Neural progenitor cell (in vitro differentiated cells): ENCODE results near the gene PREP. TPM values are rescaled to one million over a fixed set of nuclear protein-coding genes. Genes with fewer than 3 reads are reported as not detected.

Source experiments
- DNase-seq: peaks from one replicate; pipeline ENCODE4 v3.0.0-alpha.2; 2016; ENCODE audit warnings: low spot score
- H2AFZ ChIP-seq: fragments of 200-600 bp; sonication (generic); replicated peaks from 2 replicates; pipeline ENCODE4 v1.6.1; 2016; ENCODE audit warnings: antibody characterized with exemption
- H3F3A ChIP-seq: fragments of 200-600 bp; sonication (generic); 2 replicates; pipeline ENCODE4 v1.6.1; 2016; ENCODE audit warnings: antibody characterized with exemption, low read depth
- H3K27ac ChIP-seq: fragments of 200-600 bp; sonication (generic); 2 replicates; pipeline ENCODE4 v1.5.1; 2016; ENCODE audit warnings: mild to moderate bottlenecking
- H3K27me3 ChIP-seq: fragments of 200-600 bp; sonication (generic); 2 replicates; pipeline ENCODE4 v1.6.1; 2016; ENCODE audit warnings: mild to moderate bottlenecking, moderate library complexity
- H3K36me3 ChIP-seq: fragments of 200-600 bp; sonication (generic); 2 replicates; pipeline ENCODE4 v1.5.1; 2016
- H3K4me1 ChIP-seq: fragments of 200-600 bp; sonication (generic); 2 replicates; pipeline ENCODE4 v1.6.1; 2016; ENCODE audit warnings: mixed run types
- H3K4me2 ChIP-seq: fragments of 200-600 bp; sonication (generic); 2 replicates; pipeline ENCODE4 v1.6.1; 2016
- H3K4me3 ChIP-seq: fragments of 200-600 bp; sonication (generic); 2 replicates; pipeline ENCODE4 v1.5.1; 2016
- H3K79me2 ChIP-seq: fragments of 200-600 bp; sonication (generic); 2 replicates; pipeline ENCODE4 v1.6.1; 2016; ENCODE audit warnings: low read depth
- H3K9ac ChIP-seq: fragments of 200-600 bp; sonication (generic); 2 replicates; pipeline ENCODE4 v1.6.1; 2016
- H3K9me3 ChIP-seq: fragments of 200-600 bp; sonication (generic); 2 replicates; pipeline ENCODE4 v1.5.1; 2016; ENCODE audit warnings: low read depth
- H4K20me1 ChIP-seq: fragments of 200-600 bp; sonication (generic); 2 replicates; pipeline ENCODE4 v1.6.1; 2016; ENCODE audit warnings: low read depth
- H3K27ac Mint-ChIP-seq: 3 replicates; pipeline ENCODE4 v1.8.0; 2021; ENCODE audit warnings: mixed read lengths
- H3K27me3 Mint-ChIP-seq: 2 replicates; pipeline ENCODE4 v1.8.0; 2022; ENCODE audit warnings: low read depth, mild to moderate bottlenecking, inconsistent platforms, moderate library complexity, mixed read lengths; ENCODE audit not compliant: insufficient read depth
- H3K36me3 Mint-ChIP-seq: 3 replicates; pipeline ENCODE4 v1.8.0; 2021; ENCODE audit warnings: mixed read lengths
- H3K4me1 Mint-ChIP-seq: 3 replicates; pipeline ENCODE4 v1.8.0; 2021; ENCODE audit warnings: mixed read lengths
- H3K4me3 Mint-ChIP-seq: 3 replicates; pipeline ENCODE4 v1.8.0; 2021; ENCODE audit warnings: mild to moderate bottlenecking, moderate library complexity, mixed read lengths
- H3K9me3 Mint-ChIP-seq: 3 replicates; pipeline ENCODE4 v1.8.0; 2020; ENCODE audit warnings: mixed read lengths
- EZH2 ChIP-seq: fragments of 200-600 bp; sonication (generic); IDR thresholded peaks from 2 replicates; pipeline ENCODE4 v1.6.1; 2017; ENCODE audit warnings: antibody characterized with exemption, mild to moderate bottlenecking, moderate library complexity
- EZH2phosphoT487 ChIP-seq: fragments of 200-600 bp; sonication (generic); IDR thresholded peaks from 2 replicates; pipeline ENCODE4 v1.6.1; 2017; ENCODE audit warnings: antibody characterized with exemption
- total RNA-seq: library from RNA; depleted of rRNA; stranded (reverse); fragments of >200 nt; gene quantifications from 2 replicates; pipeline ENCODE4 v1.2.3, GENCODE V29; 2015; ENCODE audit warnings: low replicate concordance
- TF ChIP-seq, protein P1 (sequence below): fragments of 200-600 bp; sonication (generic); IDR thresholded peaks from 2 replicates; pipeline ENCODE4 v1.5.1; 2017; ENCODE audit warnings: antibody characterized with exemption, mild to moderate bottlenecking

Gene PREP
- total RNA-seq, 1 donor from 2014 or later = 28.6 TPM

DNA sequence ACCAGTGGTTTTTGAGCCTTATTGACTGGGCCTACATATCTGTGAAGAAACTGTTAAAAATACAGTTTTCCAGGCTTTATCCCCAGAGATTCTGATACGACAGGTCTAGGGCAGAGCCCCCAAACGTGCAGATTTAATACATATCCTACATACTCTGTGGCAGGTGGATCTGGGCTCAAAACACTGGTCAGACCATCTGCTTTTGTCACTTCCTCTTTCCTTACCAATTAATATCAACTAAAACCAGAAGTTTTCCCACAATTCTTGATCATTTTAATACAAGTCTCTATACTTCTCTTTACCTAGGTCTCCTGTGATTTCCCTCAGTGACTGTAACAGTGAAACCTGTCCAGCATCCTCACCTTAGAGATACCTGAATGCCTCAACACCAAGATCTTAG, 108.8 kb downstream of the PREP start:
- H3K4me3 Mint-ChIP-seq = no peak overlapping the region
- H3K9me3 Mint-ChIP-seq = peaks cover 13% of the 10 kb centered on the region
- DNase-seq = no peak
- peaks cover 35% of the 10 kb centered on the region for H3K36me3 Mint-ChIP-seq
- H3K27me3 ChIP-seq = no peaks in the 10 kb centered on the region
- no peak overlapping the region for H2AFZ ChIP-seq
- no peaks in the 10 kb centered on the region for H3K9me3 ChIP-seq
- no peaks in the 10 kb centered on the region for H3K36me3 ChIP-seq
- H3K27me3 Mint-ChIP-seq = peaks cover 2% of the 10 kb centered on the region
- TF ChIP-seq EZH2 (no peak), EZH2phosphoT487 (no peak)
- peak overlapping the region; percentile 78 for H3K27ac ChIP-seq
- peak overlapping the region; percentile 53 for H3K4me2 ChIP-seq
- no peak overlapping the region for H3K4me3 ChIP-seq
- H3K9ac ChIP-seq = no peak overlapping the region
- H3K4me1 Mint-ChIP-seq = no peaks in the 10 kb centered on the region
- no peaks in the 10 kb centered on the region for H4K20me1 ChIP-seq
- no peak overlapping the region for H3K27ac Mint-ChIP-seq
- no peaks in the 10 kb centered on the region for H3K79me2 ChIP-seq
- peaks cover 5% of the 10 kb centered on the region for H3F3A ChIP-seq
- H3K4me1 ChIP-seq = peaks cover 7% of the 10 kb centered on the region

DNA sequence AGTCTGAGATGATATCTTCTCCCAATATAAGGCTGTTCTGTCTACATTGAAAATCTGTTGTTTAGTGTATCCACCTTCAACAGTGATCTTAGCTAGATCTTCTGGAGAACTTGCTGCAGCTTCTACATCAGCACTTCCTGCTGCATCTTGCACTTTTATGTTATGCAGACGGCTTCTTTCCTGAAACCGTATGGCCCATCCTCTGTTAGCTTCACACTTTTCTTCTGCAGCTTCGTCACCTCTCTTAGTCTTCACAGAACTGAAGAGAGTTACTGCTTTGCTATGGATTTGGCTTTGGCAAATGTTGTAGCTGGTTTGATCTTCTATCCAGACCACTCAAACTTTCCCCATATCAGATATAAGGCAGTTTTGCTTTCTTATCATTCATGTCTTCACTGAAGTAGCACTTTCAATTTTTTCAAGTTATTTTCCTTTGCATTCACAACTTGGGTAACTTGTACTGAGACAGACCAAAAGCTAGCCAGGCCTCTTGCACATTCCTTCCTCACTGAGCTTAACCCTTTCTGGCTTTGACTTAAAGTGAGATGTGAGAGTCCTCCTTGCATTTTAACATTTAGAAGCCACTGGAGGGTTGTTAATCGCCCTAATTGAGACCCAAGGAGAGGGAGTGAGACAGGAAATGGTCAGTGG, 110.1 kb downstream of the PREP start:
- peaks cover 39% of the 10 kb centered on the region for H3K36me3 Mint-ChIP-seq
- Histone ChIP-seq H3K4me1 (peaks cover 7% of the 10 kb centered on the region), H3K27me3 (no peaks in the 10 kb centered on the region), H3F3A (peaks cover 5% of the 10 kb centered on the region), H3K4me2 (no peak overlapping the region), H4K20me1 (no peaks in the 10 kb centered on the region), H2AFZ (no peak overlapping the region), H3K9ac (no peak overlapping the region), H3K36me3 (no peaks in the 10 kb centered on the region), H3K9me3 (no peaks in the 10 kb centered on the region), H3K79me2 (no peaks in the 10 kb centered on the region), H3K4me3 (no peak overlapping the region), H3K27ac (no peak overlapping the region)
- no peak for DNase-seq
- H3K27me3 Mint-ChIP-seq = peaks cover 2% of the 10 kb centered on the region
- TF ChIP-seq EZH2phosphoT487 (no peak), EZH2 (no peak)
- TF ChIP-seq, protein P1, sequence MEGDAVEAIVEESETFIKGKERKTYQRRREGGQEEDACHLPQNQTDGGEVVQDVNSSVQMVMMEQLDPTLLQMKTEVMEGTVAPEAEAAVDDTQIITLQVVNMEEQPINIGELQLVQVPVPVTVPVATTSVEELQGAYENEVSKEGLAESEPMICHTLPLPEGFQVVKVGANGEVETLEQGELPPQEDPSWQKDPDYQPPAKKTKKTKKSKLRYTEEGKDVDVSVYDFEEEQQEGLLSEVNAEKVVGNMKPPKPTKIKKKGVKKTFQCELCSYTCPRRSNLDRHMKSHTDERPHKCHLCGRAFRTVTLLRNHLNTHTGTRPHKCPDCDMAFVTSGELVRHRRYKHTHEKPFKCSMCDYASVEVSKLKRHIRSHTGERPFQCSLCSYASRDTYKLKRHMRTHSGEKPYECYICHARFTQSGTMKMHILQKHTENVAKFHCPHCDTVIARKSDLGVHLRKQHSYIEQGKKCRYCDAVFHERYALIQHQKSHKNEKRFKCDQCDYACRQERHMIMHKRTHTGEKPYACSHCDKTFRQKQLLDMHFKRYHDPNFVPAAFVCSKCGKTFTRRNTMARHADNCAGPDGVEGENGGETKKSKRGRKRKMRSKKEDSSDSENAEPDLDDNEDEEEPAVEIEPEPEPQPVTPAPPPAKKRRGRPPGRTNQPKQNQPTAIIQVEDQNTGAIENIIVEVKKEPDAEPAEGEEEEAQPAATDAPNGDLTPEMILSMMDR = no peak
- no peak overlapping the region for H3K4me3 Mint-ChIP-seq
- H3K27ac Mint-ChIP-seq = no peak overlapping the region
- no peaks in the 10 kb centered on the region for H3K4me1 Mint-ChIP-seq
- H3K9me3 Mint-ChIP-seq = peaks cover 13% of the 10 kb centered on the region

DNA sequence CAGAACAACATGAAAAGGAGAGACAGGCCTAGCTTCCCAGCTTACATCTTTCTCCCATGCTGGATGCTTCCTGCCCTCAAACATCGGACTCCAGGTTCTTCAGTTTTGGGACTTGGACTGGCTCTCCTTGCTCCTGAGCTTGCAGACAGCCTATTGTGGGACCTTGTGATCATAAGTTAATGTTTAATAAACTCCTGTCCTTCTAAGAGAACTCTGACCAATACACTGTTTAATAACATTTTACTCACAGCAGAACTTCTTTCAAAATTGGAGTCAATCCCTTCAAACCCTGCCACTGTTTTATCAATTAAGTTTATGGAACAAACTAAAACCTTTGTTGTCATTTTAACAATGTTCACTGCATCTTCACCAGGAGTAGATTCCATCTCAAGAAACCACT, 111.4 kb downstream of the PREP start:
- peaks cover 2% of the 10 kb centered on the region for H3K27me3 Mint-ChIP-seq
- peaks cover 40% of the 10 kb centered on the region for H3K36me3 Mint-ChIP-seq
- no peaks in the 10 kb centered on the region for H3K4me1 Mint-ChIP-seq
- peaks cover 7% of the 10 kb centered on the region for H3K4me1 ChIP-seq
- no peak overlapping the region for H2AFZ ChIP-seq
- H3K4me2 ChIP-seq = no peak overlapping the region
- H3K4me3 ChIP-seq = no peak overlapping the region
- peaks cover 13% of the 10 kb centered on the region for H3K9me3 Mint-ChIP-seq
- no peaks in the 10 kb centered on the region for H3K27me3 ChIP-seq
- H3K9me3 ChIP-seq = no peaks in the 10 kb centered on the region
- no peak overlapping the region for H3K9ac ChIP-seq
- DNase-seq = no peak
- H4K20me1 ChIP-seq = no peaks in the 10 kb centered on the region
- no peak overlapping the region for H3K4me3 Mint-ChIP-seq
- no peaks in the 10 kb centered on the region for H3K79me2 ChIP-seq
- no peak overlapping the region for H3K27ac ChIP-seq
- peaks cover 5% of the 10 kb centered on the region for H3F3A ChIP-seq
- no peaks in the 10 kb centered on the region for H3K36me3 ChIP-seq
- H3K27ac Mint-ChIP-seq = no peak overlapping the region
- TF ChIP-seq, protein P1 = no peak
- TF ChIP-seq EZH2 = no peak
- TF ChIP-seq EZH2phosphoT487 = no peak
